NCI-H1048 (cell line): ENCODE results near the gene ME2.
A peak's percentile ranks its signal among the peaks of the same experiment; 100 is the strongest.
"Not testable (repeated sequence)": the region's sequence is repeated elsewhere in the genome, so short reads cannot be mapped to it uniquely, and the experiment has no call there.

Source experiments
- DNase-seq: peaks from one replicate; lab custom pipeline; 2025; lab: John Stamatoyannopoulos, UW

Gene ME2

GRCh38 chr18:50924372-50924771 lies 45.5 kb downstream of the ME2 start:
- no peak for DNase-seq

GRCh38 chr18:50926521-50926920 lies 47.6 kb downstream of the ME2 start:
- no peak for DNase-seq

GRCh38 chr18:50928551-50928950 lies 49.6 kb downstream of the ME2 start:
- DNase-seq: no peak

GRCh38 chr18:50933684-50934083 lies 54.8 kb downstream of the ME2 start:
- DNase-seq: no peak

GRCh38 chr18:50934545-50935211 lies 55.8 kb downstream of the ME2 start:
- DNase-seq: no peak

GRCh38 chr18:50935493-50936191 lies 56.7 kb downstream of the ME2 start:
- no peak for DNase-seq

- DNase-seq: no peak
Measured at GRCh38 chr18:50937183-50937582, 58.3 kb downstream of the ME2 start.

- no peak for DNase-seq
Measured at GRCh38 chr18:50938912-50939311, 60.0 kb downstream of the ME2 start.

- no peak for DNase-seq
Measured at GRCh38 chr18:50944245-50944932, 65.5 kb downstream of the ME2 start.

GRCh38 chr18:50945918-50946317 lies 67.0 kb downstream of the ME2 start:
- DNase-seq: not testable (repeated sequence)

GRCh38 chr18:50947899-50948298 lies 69.0 kb downstream of the ME2 start:
- no peak for DNase-seq

- no peak for DNase-seq
Measured at GRCh38 chr18:50949185-50949584, 70.3 kb downstream of the ME2 start.

GRCh38 chr18:50950626-50951025 lies 71.7 kb downstream of the ME2 start:
- no peak for DNase-seq

GRCh38 chr18:50953822-50954221 lies 74.9 kb downstream of the ME2 start:
- no peak for DNase-seq

GRCh38 chr18:50955253-50955652 lies 76.3 kb downstream of the ME2 start:
- no peak for DNase-seq

GRCh38 chr18:50956116-50956515 lies 77.2 kb downstream of the ME2 start:
- no peak for DNase-seq

- no peak for DNase-seq
Measured at GRCh38 chr18:50961974-50962373, 83.1 kb downstream of the ME2 start.

GRCh38 chr18:50967714-50968661 lies 89.1 kb downstream of the ME2 start, which contains the start of gene ELAC1:
Gene ELAC1 (plus strand): TSS chr18:50968040. CDS start chr18:50974405, 6,365 bp downstream.
- DNase-seq: peak; percentile 24

- no peak for DNase-seq
Measured at GRCh38 chr18:50969448-50969847, 90.5 kb downstream of the ME2 start.

- no peak for DNase-seq
Measured at GRCh38 chr18:50970006-50970405, 91.1 kb downstream of the ME2 start.

- DNase-seq: not testable (repeated sequence)
Measured at GRCh38 chr18:50972404-50972803, 93.5 kb downstream of the ME2 start.
